ENCODE data around the gene TRAK2. TPM values are rescaled to one million over a fixed set of nuclear protein-coding genes. Genes with fewer than 3 reads are reported as not detected.
A peak's percentile ranks its signal among the peaks of the same experiment; 100 is the strongest.
"Not testable (repeated sequence)": the region's sequence is repeated elsewhere in the genome, so short reads cannot be mapped to it uniquely, and the experiment has no call there.

TRAK2 gene
- total RNA-seq, 1 donor from 2014 or later: 25.8 TPM

DNA sequence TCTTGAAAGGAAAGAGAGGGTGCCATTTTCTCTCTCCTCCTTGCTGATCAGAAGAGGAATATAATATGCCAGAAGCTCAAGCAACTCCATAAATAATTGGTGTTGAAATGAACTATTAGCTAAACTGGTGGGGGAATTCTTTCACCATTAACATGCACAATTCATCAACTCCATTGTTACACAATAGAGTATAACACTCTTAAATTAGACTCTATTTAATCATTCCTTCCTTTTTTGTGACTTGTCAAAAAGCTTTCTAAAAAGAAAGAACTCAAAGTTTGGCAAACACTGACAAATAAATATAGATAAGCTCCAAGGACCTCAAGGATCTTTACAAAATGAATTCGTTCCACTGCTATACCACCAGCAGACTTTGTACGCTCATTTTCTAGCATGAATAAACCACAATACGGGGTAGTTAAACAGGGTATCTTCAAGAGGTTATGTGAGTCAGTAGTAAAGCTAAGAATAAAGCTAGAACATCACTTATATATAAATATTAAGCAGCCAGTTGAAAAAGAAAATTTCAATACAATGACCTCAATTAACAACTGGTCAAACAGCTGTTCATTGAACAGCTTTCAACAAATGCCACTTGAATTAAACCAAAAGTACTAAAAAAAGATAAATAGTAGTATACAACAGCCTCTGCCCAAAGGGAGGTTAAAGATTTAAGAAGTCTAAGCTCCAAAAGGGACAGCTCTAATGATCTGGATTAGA is 6.4 kb downstream of the TRAK2 start:
- Histone ChIP-seq H3K9me3 (no peaks in the 10 kb centered on the region), H3K4me3 (no peak overlapping the region), H3K27me3 (no peaks in the 10 kb centered on the region), H3K4me1 (peaks cover 39% of the 10 kb centered on the region), H3K36me3 (no peaks in the 10 kb centered on the region), H3K27ac (no peak overlapping the region)
- no peak for DNase-seq (ENCODE audit: extremely low spot score in 2 of 2)
- intact Hi-C loops (cut with DNase I): no loop called here
- TF ChIP-seq POLR2AphosphoS5 (IDR thresholded peaks at IDR 0.05; ENCODE audit: insufficient read depth in 1 of 2, low read depth in 1 of 2): no peak
- TF ChIP-seq, protein P1, sequence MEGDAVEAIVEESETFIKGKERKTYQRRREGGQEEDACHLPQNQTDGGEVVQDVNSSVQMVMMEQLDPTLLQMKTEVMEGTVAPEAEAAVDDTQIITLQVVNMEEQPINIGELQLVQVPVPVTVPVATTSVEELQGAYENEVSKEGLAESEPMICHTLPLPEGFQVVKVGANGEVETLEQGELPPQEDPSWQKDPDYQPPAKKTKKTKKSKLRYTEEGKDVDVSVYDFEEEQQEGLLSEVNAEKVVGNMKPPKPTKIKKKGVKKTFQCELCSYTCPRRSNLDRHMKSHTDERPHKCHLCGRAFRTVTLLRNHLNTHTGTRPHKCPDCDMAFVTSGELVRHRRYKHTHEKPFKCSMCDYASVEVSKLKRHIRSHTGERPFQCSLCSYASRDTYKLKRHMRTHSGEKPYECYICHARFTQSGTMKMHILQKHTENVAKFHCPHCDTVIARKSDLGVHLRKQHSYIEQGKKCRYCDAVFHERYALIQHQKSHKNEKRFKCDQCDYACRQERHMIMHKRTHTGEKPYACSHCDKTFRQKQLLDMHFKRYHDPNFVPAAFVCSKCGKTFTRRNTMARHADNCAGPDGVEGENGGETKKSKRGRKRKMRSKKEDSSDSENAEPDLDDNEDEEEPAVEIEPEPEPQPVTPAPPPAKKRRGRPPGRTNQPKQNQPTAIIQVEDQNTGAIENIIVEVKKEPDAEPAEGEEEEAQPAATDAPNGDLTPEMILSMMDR (IDR thresholded peaks at IDR 0.05): no peak

GRCh38 chr2:201441409-201441808 is 9.8 kb downstream of the TRAK2 start:
- no peak for DNase-seq (ENCODE audit: extremely low spot score in 2 of 2)
- Histone ChIP-seq H3K36me3 (no peaks in the 10 kb centered on the region), H3K27ac (no peak overlapping the region), H3K4me1 (peaks cover 16% of the 10 kb centered on the region), H3K4me3 (no peak overlapping the region), H3K9me3 (no peaks in the 10 kb centered on the region), H3K27me3 (no peaks in the 10 kb centered on the region)
- intact Hi-C loops (cut with DNase I): no loop called here
- TF ChIP-seq, protein P1 (IDR thresholded peaks at IDR 0.05): no peak
- TF ChIP-seq POLR2AphosphoS5 (IDR thresholded peaks at IDR 0.05; ENCODE audit: insufficient read depth in 1 of 2, low read depth in 1 of 2): no peak

GRCh38 chr2:201440182-201440581 is 11.1 kb downstream of the TRAK2 start:
- H3K36me3 ChIP-seq: no peaks in the 10 kb centered on the region
- H3K27me3 ChIP-seq: no peaks in the 10 kb centered on the region
- H3K9me3 ChIP-seq: no peaks in the 10 kb centered on the region
- DNase-seq (ENCODE audit: extremely low spot score in 2 of 2): no peak
- no peak overlapping the region for H3K27ac ChIP-seq
- intact Hi-C loops (cut with DNase I): no loop called here
- H3K4me3 ChIP-seq: no peak overlapping the region
- TF ChIP-seq POLR2AphosphoS5 (IDR thresholded peaks at IDR 0.05; ENCODE audit: insufficient read depth in 1 of 2, low read depth in 1 of 2): peak in 1 of 2 donors; percentile 79
- TF ChIP-seq POLR2A (IDR thresholded peaks at IDR 0.05): no peak
- peaks cover 16% of the 10 kb centered on the region for H3K4me1 ChIP-seq

- intact Hi-C loops (cut with DNase I); H3K27ac ChIP-seq; H3K27me3 ChIP-seq; DNase-seq (ENCODE audit: extremely low spot score in 2 of 2); H3K36me3 ChIP-seq; H3K9me3 ChIP-seq; H3K4me3 ChIP-seq: not testable (repeated sequence)
- peaks cover 16% of the 10 kb centered on the region for H3K4me1 ChIP-seq
These were observed 11.8 kb downstream of the TRAK2 start for GRCh38 chr2:201439336-201439922.

- DNase-seq (ENCODE audit: extremely low spot score in 2 of 2): no peak
- no peak for TF ChIP-seq POLR2AphosphoS5 (IDR thresholded peaks at IDR 0.05; ENCODE audit: insufficient read depth in 1 of 2, low read depth in 1 of 2)
- TF ChIP-seq, protein P1 (IDR thresholded peaks at IDR 0.05): no peak
- TF ChIP-seq POLR2A (IDR thresholded peaks at IDR 0.05): no peak
- peaks cover 40% of the 10 kb centered on the region for H3K4me1 ChIP-seq
- H3K36me3 ChIP-seq: no peaks in the 10 kb centered on the region
- H3K4me3 ChIP-seq: no peak overlapping the region
- intact Hi-C loops (cut with DNase I): no loop called here
- no peak overlapping the region for H3K27ac ChIP-seq
- no peaks in the 10 kb centered on the region for H3K27me3 ChIP-seq
- no peaks in the 10 kb centered on the region for H3K9me3 ChIP-seq
These were observed 15.1 kb downstream of the TRAK2 start for GRCh38 chr2:201436141-201436540.

DNA sequence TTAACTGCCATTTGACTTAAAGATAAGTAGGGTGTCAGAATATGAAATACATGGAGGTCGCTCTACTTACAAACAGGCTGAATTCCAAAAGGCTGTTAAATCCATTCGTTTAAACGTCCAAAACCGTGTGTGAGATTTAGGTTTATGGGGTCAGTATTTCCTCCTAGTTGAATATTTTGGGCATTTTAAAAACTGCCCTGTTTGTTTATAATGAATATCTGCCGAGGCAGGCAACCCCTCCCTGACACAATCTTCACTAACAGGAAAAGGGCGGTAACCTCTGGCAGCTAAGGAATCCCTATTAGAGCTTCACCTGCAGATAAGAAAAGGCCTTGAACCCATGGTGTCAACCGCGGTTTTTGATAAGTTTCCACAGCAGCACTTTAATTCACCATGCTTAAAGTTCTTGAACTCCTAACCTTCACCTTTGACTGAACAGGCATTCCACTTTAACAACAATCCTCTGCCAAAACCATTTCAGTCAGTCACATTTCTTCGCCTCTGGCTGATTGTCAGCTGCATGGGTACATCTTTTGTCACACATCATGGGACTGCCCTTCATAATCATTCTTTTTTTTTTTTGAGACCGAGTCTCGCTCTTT is 17.8 kb downstream of the TRAK2 start:
- intact Hi-C loops (cut with DNase I): no loop called here
- TF ChIP-seq POLR2AphosphoS5 (IDR thresholded peaks at IDR 0.05; ENCODE audit: insufficient read depth in 1 of 2, low read depth in 1 of 2) (no peak), POLR2A (IDR thresholded peaks at IDR 0.05) (no peak)
- TF ChIP-seq, protein P1 (IDR thresholded peaks at IDR 0.05): no peak
- no peak for DNase-seq (ENCODE audit: extremely low spot score in 2 of 2)
- Histone ChIP-seq H3K4me3 (no peak overlapping the region), H3K36me3 (no peaks in the 10 kb centered on the region), H3K27me3 (no peaks in the 10 kb centered on the region), H3K27ac (no peak overlapping the region), H3K9me3 (no peaks in the 10 kb centered on the region), H3K4me1 (peaks cover 27% of the 10 kb centered on the region)

All from vagina (tissue), 2 donors.